ENCODE data around the gene ANO9. TPM values are rescaled to one million over a fixed set of nuclear protein-coding genes. Genes with fewer than 3 reads are reported as not detected.

ANO9 gene
- total and polyA plus RNA-seq, 2 experiments from 2014 or later, result 9.0 to 10.2 TPM

DNA sequence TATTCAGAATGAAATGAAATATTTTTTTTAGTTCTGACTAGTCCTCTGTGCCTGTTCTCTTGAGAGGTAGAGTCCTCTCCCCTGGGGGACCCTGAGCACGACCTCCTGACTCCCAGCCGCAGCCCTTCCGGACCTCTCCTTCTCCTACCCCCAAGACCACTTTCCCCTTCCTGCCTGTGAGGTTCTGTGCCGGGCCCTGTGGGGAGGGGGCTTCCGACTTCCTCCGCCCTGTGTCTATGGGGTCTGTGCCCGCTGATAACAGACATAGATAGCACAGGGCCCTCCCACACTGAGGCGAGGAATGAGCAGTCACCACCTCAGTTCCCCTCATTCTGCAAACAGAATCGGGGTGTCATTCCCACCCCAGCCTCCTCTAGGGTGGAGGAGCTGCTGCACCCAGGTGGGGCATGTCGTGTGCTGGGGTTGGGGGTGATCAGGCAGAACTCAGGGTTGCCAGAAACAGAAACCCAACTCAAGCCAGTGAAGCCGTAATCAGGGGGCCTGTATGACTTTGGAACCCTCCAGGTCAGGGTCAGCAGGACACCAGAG, 59.7 kb downstream of the ANO9 start (continued):
- TF ChIP-seq, protein P1, sequence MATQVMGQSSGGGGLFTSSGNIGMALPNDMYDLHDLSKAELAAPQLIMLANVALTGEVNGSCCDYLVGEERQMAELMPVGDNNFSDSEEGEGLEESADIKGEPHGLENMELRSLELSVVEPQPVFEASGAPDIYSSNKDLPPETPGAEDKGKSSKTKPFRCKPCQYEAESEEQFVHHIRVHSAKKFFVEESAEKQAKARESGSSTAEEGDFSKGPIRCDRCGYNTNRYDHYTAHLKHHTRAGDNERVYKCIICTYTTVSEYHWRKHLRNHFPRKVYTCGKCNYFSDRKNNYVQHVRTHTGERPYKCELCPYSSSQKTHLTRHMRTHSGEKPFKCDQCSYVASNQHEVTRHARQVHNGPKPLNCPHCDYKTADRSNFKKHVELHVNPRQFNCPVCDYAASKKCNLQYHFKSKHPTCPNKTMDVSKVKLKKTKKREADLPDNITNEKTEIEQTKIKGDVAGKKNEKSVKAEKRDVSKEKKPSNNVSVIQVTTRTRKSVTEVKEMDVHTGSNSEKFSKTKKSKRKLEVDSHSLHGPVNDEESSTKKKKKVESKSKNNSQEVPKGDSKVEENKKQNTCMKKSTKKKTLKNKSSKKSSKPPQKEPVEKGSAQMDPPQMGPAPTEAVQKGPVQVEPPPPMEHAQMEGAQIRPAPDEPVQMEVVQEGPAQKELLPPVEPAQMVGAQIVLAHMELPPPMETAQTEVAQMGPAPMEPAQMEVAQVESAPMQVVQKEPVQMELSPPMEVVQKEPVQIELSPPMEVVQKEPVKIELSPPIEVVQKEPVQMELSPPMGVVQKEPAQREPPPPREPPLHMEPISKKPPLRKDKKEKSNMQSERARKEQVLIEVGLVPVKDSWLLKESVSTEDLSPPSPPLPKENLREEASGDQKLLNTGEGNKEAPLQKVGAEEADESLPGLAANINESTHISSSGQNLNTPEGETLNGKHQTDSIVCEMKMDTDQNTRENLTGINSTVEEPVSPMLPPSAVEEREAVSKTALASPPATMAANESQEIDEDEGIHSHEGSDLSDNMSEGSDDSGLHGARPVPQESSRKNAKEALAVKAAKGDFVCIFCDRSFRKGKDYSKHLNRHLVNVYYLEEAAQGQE (IDR thresholded peaks at IDR 0.05; ENCODE audit: unreplicated experiment), result no peak
- no peak for TF ChIP-seq STAT1 (IDR thresholded peaks at IDR 0.05; ENCODE audit: unreplicated experiment)

DNA sequence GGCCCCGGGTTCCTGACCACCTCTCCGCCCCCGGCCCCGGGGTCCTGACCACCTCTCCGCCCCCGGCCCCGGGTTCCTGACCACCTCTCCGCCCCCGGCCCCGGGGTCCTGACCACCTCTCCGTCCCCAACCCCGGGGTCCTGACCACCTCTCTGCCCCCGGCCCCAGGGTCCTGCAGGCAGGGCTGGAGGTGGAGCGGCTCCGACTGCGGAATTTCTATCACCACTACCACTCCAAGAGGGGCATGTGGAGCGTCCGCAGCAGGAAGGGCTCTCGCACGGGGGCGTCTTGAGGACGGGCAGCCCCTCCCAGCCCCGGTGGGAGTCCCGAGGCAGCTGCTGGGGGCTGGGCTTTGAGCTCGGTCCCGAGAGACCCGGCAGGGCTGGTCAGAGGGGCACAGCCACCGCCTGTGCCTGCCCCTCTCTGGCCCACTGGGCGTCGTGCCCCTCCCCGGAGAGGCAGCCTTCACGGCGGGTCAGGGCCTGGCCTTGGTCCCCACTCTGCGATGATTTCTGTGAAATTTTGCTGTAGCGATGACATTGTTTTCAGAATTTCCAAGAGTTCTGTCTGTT, 60.2 kb downstream of the ANO9 start:
- H3K27me3 Mint-ChIP-seq (ENCODE audit: insufficient read depth, low read depth, poor library complexity), result peaks cover 20% of the 10 kb centered on the region
- no peak overlapping the region for H3K27ac ChIP-seq (ENCODE audit: low read depth)
- H4K20me1 ChIP-seq (replicated peaks; ENCODE audit: insufficient read depth), result no peaks in the 10 kb centered on the region
- H3K27me3 ChIP-seq (ENCODE audit: insufficient read depth), result no peaks in the 10 kb centered on the region
- no peak for TF ChIP-seq EZH2 (IDR thresholded peaks at IDR 0.05; ENCODE audit: low read depth, unreplicated experiment)
- TF ChIP-seq, protein P1 (IDR thresholded peaks at IDR 0.05; ENCODE audit: unreplicated experiment), result no peak
- no peak for TF ChIP-seq EZH2phosphoT487 (IDR thresholded peaks at IDR 0.05; ENCODE audit: unreplicated experiment)
- TF ChIP-seq POLR2AphosphoS5 (IDR thresholded peaks at IDR 0.05; ENCODE audit: low read depth), result no peak
- TF ChIP-seq ZNF114 (CRISPR knock-in tag; IDR thresholded peaks at IDR 0.05), result no peak
- TF ChIP-seq ZNF331 (CRISPR knock-in tag; IDR thresholded peaks at IDR 0.05; ENCODE audit: low read depth), result no peak
- TF ChIP-seq, protein P2, sequence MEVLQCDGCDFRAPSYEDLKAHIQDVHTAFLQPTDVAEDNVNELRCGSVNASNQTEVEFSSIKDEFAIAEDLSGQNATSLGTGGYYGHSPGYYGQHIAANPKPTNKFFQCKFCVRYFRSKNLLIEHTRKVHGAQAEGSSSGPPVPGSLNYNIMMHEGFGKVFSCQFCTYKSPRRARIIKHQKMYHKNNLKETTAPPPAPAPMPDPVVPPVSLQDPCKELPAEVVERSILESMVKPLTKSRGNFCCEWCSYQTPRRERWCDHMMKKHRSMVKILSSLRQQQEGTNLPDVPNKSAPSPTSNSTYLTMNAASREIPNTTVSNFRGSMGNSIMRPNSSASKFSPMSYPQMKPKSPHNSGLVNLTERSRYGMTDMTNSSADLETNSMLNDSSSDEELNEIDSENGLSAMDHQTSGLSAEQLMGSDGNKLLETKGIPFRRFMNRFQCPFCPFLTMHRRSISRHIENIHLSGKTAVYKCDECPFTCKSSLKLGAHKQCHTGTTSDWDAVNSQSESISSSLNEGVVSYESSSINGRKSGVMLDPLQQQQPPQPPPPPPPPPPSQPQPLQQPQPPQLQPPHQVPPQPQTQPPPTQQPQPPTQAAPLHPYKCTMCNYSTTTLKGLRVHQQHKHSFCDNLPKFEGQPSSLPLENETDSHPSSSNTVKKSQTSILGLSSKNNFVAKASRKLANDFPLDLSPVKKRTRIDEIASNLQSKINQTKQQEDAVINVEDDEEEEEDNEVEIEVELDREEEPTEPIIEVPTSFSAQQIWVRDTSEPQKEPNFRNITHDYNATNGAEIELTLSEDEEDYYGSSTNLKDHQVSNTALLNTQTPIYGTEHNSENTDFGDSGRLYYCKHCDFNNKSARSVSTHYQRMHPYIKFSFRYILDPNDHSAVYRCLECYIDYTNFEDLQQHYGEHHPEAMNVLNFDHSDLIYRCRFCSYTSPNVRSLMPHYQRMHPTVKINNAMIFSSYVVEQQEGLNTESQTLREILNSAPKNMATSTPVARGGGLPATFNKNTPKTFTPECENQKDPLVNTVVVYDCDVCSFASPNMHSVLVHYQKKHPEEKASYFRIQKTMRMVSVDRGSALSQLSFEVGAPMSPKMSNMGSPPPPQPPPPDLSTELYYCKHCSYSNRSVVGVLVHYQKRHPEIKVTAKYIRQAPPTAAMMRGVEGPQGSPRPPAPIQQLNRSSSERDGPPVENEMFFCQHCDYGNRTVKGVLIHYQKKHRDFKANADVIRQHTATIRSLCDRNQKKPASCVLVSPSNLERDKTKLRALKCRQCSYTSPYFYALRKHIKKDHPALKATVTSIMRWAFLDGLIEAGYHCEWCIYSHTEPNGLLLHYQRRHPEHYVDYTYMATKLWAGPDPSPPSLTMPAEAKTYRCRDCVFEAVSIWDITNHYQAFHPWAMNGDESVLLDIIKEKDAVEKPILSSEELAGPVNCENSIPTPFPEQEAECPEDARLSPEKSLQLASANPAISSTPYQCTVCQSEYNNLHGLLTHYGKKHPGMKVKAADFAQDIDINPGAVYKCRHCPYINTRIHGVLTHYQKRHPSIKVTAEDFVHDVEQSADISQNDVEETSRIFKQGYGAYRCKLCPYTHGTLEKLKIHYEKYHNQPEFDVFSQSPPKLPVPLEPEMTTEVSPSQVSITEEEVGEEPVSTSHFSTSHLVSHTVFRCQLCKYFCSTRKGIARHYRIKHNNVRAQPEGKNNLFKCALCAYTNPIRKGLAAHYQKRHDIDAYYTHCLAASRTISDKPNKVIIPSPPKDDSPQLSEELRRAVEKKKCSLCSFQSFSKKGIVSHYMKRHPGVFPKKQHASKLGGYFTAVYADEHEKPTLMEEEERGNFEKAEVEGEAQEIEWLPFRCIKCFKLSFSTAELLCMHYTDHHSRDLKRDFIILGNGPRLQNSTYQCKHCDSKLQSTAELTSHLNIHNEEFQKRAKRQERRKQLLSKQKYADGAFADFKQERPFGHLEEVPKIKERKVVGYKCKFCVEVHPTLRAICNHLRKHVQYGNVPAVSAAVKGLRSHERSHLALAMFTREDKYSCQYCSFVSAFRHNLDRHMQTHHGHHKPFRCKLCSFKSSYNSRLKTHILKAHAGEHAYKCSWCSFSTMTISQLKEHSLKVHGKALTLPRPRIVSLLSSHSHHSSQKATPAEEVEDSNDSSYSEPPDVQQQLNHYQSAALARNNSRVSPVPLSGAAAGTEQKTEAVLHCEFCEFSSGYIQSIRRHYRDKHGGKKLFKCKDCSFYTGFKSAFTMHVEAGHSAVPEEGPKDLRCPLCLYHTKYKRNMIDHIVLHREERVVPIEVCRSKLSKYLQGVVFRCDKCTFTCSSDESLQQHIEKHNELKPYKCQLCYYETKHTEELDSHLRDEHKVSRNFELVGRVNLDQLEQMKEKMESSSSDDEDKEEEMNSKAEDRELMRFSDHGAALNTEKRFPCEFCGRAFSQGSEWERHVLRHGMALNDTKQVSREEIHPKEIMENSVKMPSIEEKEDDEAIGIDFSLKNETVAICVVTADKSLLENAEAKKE (CRISPR knock-in tag; IDR thresholded peaks at IDR 0.05), result no peak
- TF ChIP-seq STAT1 (IDR thresholded peaks at IDR 0.05; ENCODE audit: unreplicated experiment), result no peak
- TF ChIP-seq CREB1 (CRISPR knock-in tag; IDR thresholded peaks at IDR 0.05; ENCODE audit: low read depth), result no peak
- no peak for TF ChIP-seq JUNB (IDR thresholded peaks at IDR 0.05; ENCODE audit: unreplicated experiment)
- H3K9me2 ChIP-seq (ENCODE audit: insufficient read depth), result no peaks in the 10 kb centered on the region
- no peak for DNase-seq (ENCODE audit: low spot score)
- H3K4me1 ChIP-seq (ENCODE audit: insufficient read depth), result no peaks in the 10 kb centered on the region
- H3K4me1 Mint-ChIP-seq, result no peaks in the 10 kb centered on the region; the same call in 2 of the 3 replicates
- no peaks in the 10 kb centered on the region; the same call in 1 of the 2 replicates for H3F3A ChIP-seq (replicated peaks; ENCODE audit: low read depth)
- no peaks in the 10 kb centered on the region for H3K36me3 ChIP-seq (ENCODE audit: insufficient read depth)
- peaks cover 9% of the 10 kb centered on the region for H3K9me3 Mint-ChIP-seq
- no peak overlapping the region for H3K4me3 ChIP-seq
- no peaks in the 10 kb centered on the region for H3K79me2 ChIP-seq (replicated peaks; ENCODE audit: insufficient read depth)
- H3K36me3 Mint-ChIP-seq (ENCODE audit: low read depth), result peaks cover 36% of the 10 kb centered on the region
- no peak for ATAC-seq
- H3K27ac Mint-ChIP-seq, result no peak overlapping the region
- H2AFZ ChIP-seq, result no peak overlapping the region
- H3K4me3 Mint-ChIP-seq, result no peak overlapping the region
- H3K4me2 ChIP-seq, result no peak overlapping the region
